K562 (cell line): Measurements from ENCODE around the gene DHX57. TPM values are rescaled to one million over a fixed set of nuclear protein-coding genes. Genes with fewer than 3 reads are reported as not detected.

Source experiments
- ATAC-seq: fragments of 200-7000 bp; cut with Tn5 transposase; 3 replicates; pipeline ENCODE4 v1.9.1; 2020; ENCODE audit warnings: moderate library complexity
- BruUV-seq: library from RNA; stranded (reverse); fragments of 400-500 nt; replicated peaks from 2 replicates; lab custom pipeline; 2021; lab: Mats Ljungman, UMichigan
- CTCF ChIA-PET: fragments of 300-600 bp; formaldehyde crosslinking; extraction: SDS; loops from one replicate; lab custom pipeline; 2021; ENCODE audit warnings: low intra/inter-chr PET ratio; lab: Yijun Ruan, JAX
- POLR2A ChIA-PET: fragments of 300-600, 350-650 bp; sonication (Branson Sonifier 250); formaldehyde crosslinking; extraction: SDS; loops from one replicate; lab custom pipeline; 2021; ENCODE audit warnings: antibody characterized with exemption, inconsistent platforms; lab: Yijun Ruan, JAX
- DNase-seq, 4 experiments: peaks; one replicate each; pipeline versions ENCODE4 v3.0.0 to v3.0.0-alpha.2; 2011 to 2018; ENCODE audit warnings: low spot score in 3 of 4, mixed read lengths in 3 of 4; ENCODE audit errors: extremely low read depth in 1 of 4
- FAIRE-seq: peaks from 2 replicates; lab custom pipeline; 2011; peaks lifted over from hg19 to GRCh38; lab: Jason Lieb, UNC
- H2AFZ ChIP-seq: 2 replicates; pipeline ENCODE4 v1.6.0; 2011; ENCODE audit warnings: low read depth, low read length, control low read depth, inconsistent platforms
- H3K27ac ChIP-seq: fragments of 200-600 bp; 3 replicates; pipeline ENCODE4 v1.8.0; 2011; ENCODE audit warnings: low read depth, mild to moderate bottlenecking, control low read depth, inconsistent platforms, low read length, moderate library complexity, mixed read lengths; ENCODE audit errors: extremely low read depth
- H3K27me3 ChIP-seq, 2 experiments: fragments of 300-600 bp in 1 of 2; 2 replicates in 1 of 2; 3 replicates in 1 of 2; pipeline versions ENCODE4 v1.6.0 to v1.8.0; 2011; ENCODE audit warnings: inconsistent platforms in 2 of 2, low read length in 2 of 2, mild to moderate bottlenecking in 1 of 2, mixed read lengths in 1 of 2, moderate library complexity in 1 of 2; ENCODE audit not compliant: control insufficient read depth in 2 of 2, insufficient read depth in 2 of 2
- H3K36me3 ChIP-seq: fragments of 300-600 bp; 3 replicates; pipeline ENCODE4 v1.8.0; 2011; ENCODE audit warnings: mild to moderate bottlenecking, low read length, inconsistent platforms; ENCODE audit not compliant: control insufficient read depth, insufficient read depth
- H3K4me1 ChIP-seq, 2 experiments: fragments of 200-600 bp in 1 of 2; replicated peaks in 1 of 2; 2 replicates in 1 of 2; 3 replicates in 1 of 2; pipeline versions ENCODE4 v1.5.1 to v1.8.0; 2011; ENCODE audit warnings: inconsistent platforms in 2 of 2, low read length in 2 of 2, mild to moderate bottlenecking in 1 of 2, mixed read lengths in 1 of 2, moderate library complexity in 1 of 2; ENCODE audit not compliant: control insufficient read depth in 2 of 2, insufficient read depth in 2 of 2
- H3K4me2 ChIP-seq: 2 replicates; pipeline ENCODE4 v1.6.1; 2011; ENCODE audit warnings: low read length, control low read depth, inconsistent platforms, mixed read lengths; ENCODE audit not compliant: insufficient read depth
- H3K4me3 ChIP-seq: fragments of 200-600 bp; sonication (generic), shearing (Covaris generic); 2 replicates; pipeline ENCODE4 v1.5.1; 2016; ENCODE audit warnings: control low read depth, inconsistent platforms
- H3K79me2 ChIP-seq: fragments of 200-600 bp; 3 replicates; pipeline ENCODE4 v1.8.0; 2011; ENCODE audit warnings: low read length, inconsistent platforms; ENCODE audit not compliant: control insufficient read depth, insufficient read depth
- H3K9ac ChIP-seq, 2 experiments: 2 replicates each; pipeline versions ENCODE4 v1.6.0 to v1.6.1; 2011; ENCODE audit warnings: low read depth in 2 of 2, low read length in 2 of 2, control low read depth in 1 of 2, inconsistent platforms in 1 of 2, mild to moderate bottlenecking in 1 of 2, mixed read lengths in 1 of 2; ENCODE audit not compliant: insufficient read depth in 1 of 2
- H3K9me1 ChIP-seq: one replicate; pipeline ENCODE4 v1.6.0; 2011; ENCODE audit warnings: inconsistent platforms, mild to moderate bottlenecking, low read length, moderate library complexity; ENCODE audit not compliant: control insufficient read depth, insufficient read depth
- H3K9me3 ChIP-seq: replicated peaks from 2 replicates; pipeline ENCODE4 v1.5.1; 2011; ENCODE audit warnings: low read depth, low read length, inconsistent platforms; ENCODE audit not compliant: control insufficient read depth, insufficient read depth
- H4K20me1 ChIP-seq: replicated peaks from 2 replicates; pipeline ENCODE4 v1.6.1; 2011; ENCODE audit warnings: low read length, inconsistent platforms, mixed read lengths; ENCODE audit not compliant: control insufficient read depth, insufficient read depth
- ATF1 ChIP-seq, 2 experiments: fragments of 450-650 bp in 1 of 2; IDR thresholded peaks; 2 replicates each; pipeline ENCODE4 v1.6.1; 2016; ENCODE audit warnings: missing compliant biosample characterization in 1 of 2, missing genetic modification characterization in 1 of 2
- FOSL1 ChIP-seq: fragments of 200-800 bp; sonication (Bioruptor generic); conservative IDR thresholded peaks from 2 replicates; pipeline ENCODE4 v1.6.1; 2016; ENCODE audit warnings: missing genetic modification characterization, missing compliant biosample characterization
- FOXM1 ChIP-seq, 2 experiments: fragments of 450-650 bp in 1 of 2; sonication (generic) in 1 of 2; formaldehyde crosslinking in 1 of 2; IDR thresholded peaks; 2 replicates each; pipeline versions ENCODE4 v1.6.1 to v1.9.0; 2017 to 2022; ENCODE audit warnings: low read depth in 2 of 2, mild to moderate bottlenecking in 2 of 2, missing genetic modification reagents in 1 of 2, moderate library complexity in 1 of 2
- HEY1 ChIP-seq: fragments of 250-450 bp; sonication (Bioruptor Pico); IDR thresholded peaks from 2 replicates; pipeline ENCODE4 v1.5.0; 2020; ENCODE audit warnings: mild to moderate bottlenecking, moderate library complexity, borderline replicate concordance
- ID3 ChIP-seq, 2 experiments: fragments of 250-450 bp in 1 of 2; fragments of 450-650 bp in 1 of 2; sonication (Bioruptor Pico) in 1 of 2; IDR thresholded peaks; 2 replicates each; pipeline versions ENCODE4 v1.6.1 to v1.8.0; 2016 to 2021; ENCODE audit warnings: mild to moderate bottlenecking in 2 of 2, moderate library complexity in 2 of 2, missing compliant biosample characterization in 1 of 2, missing genetic modification characterization in 1 of 2
- IRF1 ChIP-seq: sonication (generic); formaldehyde crosslinking; IDR thresholded peaks from 2 replicates; pipeline ENCODE4 v1.8.0; 2022; ENCODE audit warnings: missing genetic modification reagents, mild to moderate bottlenecking, borderline replicate concordance
- JUND ChIP-seq, 2 experiments: IDR thresholded peaks; 2 replicates in 1 of 2; 3 replicates in 1 of 2; pipeline ENCODE4 v1.6.1; 2011; ENCODE audit warnings: borderline replicate concordance in 2 of 2, low read depth in 2 of 2, low read length in 2 of 2, improper control_type of control experiment in 1 of 2, missing biosample characterization in 1 of 2, missing genetic modification characterization in 1 of 2, missing genetic modification reagents in 1 of 2
- KLF10 ChIP-seq: fragments of 250-450 bp; sonication (Bioruptor Pico); IDR thresholded peaks from 2 replicates; pipeline ENCODE4 v1.6.1; 2021; ENCODE audit warnings: matching md5 sums
- MBD2 ChIP-seq: sonication (generic); IDR thresholded peaks from 2 replicates; pipeline ENCODE4 v1.6.1; 2016; ENCODE audit warnings: low read depth, borderline replicate concordance
- MCM7 ChIP-seq, 2 experiments: fragments of 450-650 bp; IDR thresholded peaks; 2 replicates each; pipeline ENCODE4 v1.6.1; 2016 to 2018
- MTA2 ChIP-seq: fragments of 450-650 bp; IDR thresholded peaks from 2 replicates; pipeline ENCODE4 v1.6.1; 2016; ENCODE audit warnings: low read depth
- NR1H2 ChIP-seq: sonication (generic); formaldehyde crosslinking; IDR thresholded peaks from 2 replicates; pipeline ENCODE4 v1.4.0; 2020; ENCODE audit warnings: mild to moderate bottlenecking, missing genetic modification reagents
- PHF8 ChIP-seq: fragments of 200-600 bp; sonication (generic); IDR thresholded peaks from 2 replicates; pipeline ENCODE4 v1.6.1; 2012; ENCODE audit warnings: mixed run types, mild to moderate bottlenecking, inconsistent platforms, low read length, moderate library complexity, borderline replicate concordance
- SETDB1 ChIP-seq: IDR thresholded peaks from one replicate; pipeline ENCODE4 v1.6.1; 2012; ENCODE audit warnings: low read length, control low read depth, inconsistent platforms
- TGIF2 ChIP-seq: sonication (generic); formaldehyde crosslinking; IDR thresholded peaks from 2 replicates; pipeline ENCODE4 v1.8.1; 2022; ENCODE audit warnings: mild to moderate bottlenecking, missing genetic modification reagents, moderate library complexity
- ZNF609 ChIP-seq: sonication (generic); formaldehyde crosslinking; IDR thresholded peaks from 2 replicates; pipeline ENCODE4 v1.8.1; 2023; ENCODE audit warnings: missing genetic modification reagents, mild to moderate bottlenecking, borderline replicate concordance
- WGBS: fragments of 100-300 bp; shearing (Covaris generic); methylation state at CpG from one replicate; pipeline ENCODE4 v1.1.6; 2016; ENCODE audit warnings: low coverage, mixed read lengths; ENCODE audit not compliant: insufficient coverage; ENCODE audit errors: missing lambda C conversion rate; 5-methylcytosine and 5-hydroxymethylcytosine counted together
- in situ Hi-C: fragments of 300-500 bp; cut with MboI; formaldehyde crosslinking; loops from 4 replicates; pipeline ENCODE4 v1.15.0; 2018; ENCODE audit warnings: inconsistent platforms, mixed read lengths
- intact Hi-C: fragments of 100-400 bp; cut with micrococcal nuclease; formaldehyde crosslinking; loops from 2 replicates; pipeline ENCODE4 v1.14.2; 2022
- polyA plus RNA-seq, 8 experiments: library from polyadenylated mRNA; depleted of rRNA in 4 of 8; stranded (reverse) in 5 of 8; unstranded in 3 of 8; fragments of >200 nt; fragmentation: Nextera tagmentation in 2 of 8; fragmentation: Illumina TruSeq in 1 of 8; extraction: Ambion mirVana in 2 of 8; extraction: Trizol in 1 of 8; gene quantifications; 2 replicates each; pipeline versions ENCODE4 v1.2.1 to v1.2.3, GENCODE V29; 2011 to 2014; ENCODE audit warnings: inconsistent platforms in 1 of 8, missing spikeins in 1 of 8
- total RNA-seq, 7 experiments: library from RNA; depleted of rRNA in 6 of 7; stranded (reverse); fragments of >200 nt in 6 of 7; fragmentation: Illumina TruSeq in 2 of 7; extraction: Trizol in 2 of 7; gene quantifications; 2 replicates each; pipeline versions ENCODE4 v1.2.1 to v1.2.3, GENCODE V29; 2011 to 2021; ENCODE audit warnings: low replicate concordance in 1 of 7

The DHX57 gene
- total and polyA plus RNA-seq, 9 of the 15 experiments (the other 6 are each of a cell fraction or from before 2014, with no cell fraction given) = 7.4 to 23.6 (median 17.9) TPM

GRCh38 chr2:38911191-38911590 lies 35.5 kb upstream of the DHX57 start:
- Histone ChIP-seq H2AFZ (peak overlapping the region; percentile 16), H3K9me1 (no peaks in the 10 kb centered on the region), H3K79me2 (no peaks in the 10 kb centered on the region), H3K36me3 (no peaks in the 10 kb centered on the region), H3K27me3 (no peaks in the 10 kb centered on the region), H3K9ac (no peak overlapping the region), H3K4me1 (no peaks in the 10 kb centered on the region), H4K20me1 (no peaks in the 10 kb centered on the region), H3K9me3 (no peaks in the 10 kb centered on the region), H3K27ac (no peak overlapping the region), H3K4me3 (no peak overlapping the region), H3K4me2 (no peak overlapping the region)
- ChIA-PET POLR2A (interaction anchor here (1.1 to 1.3 kb wide), 2 partner anchors 8 to 15 kb away, joined by 3 to 4 read pairs; no protein-coding TSS in a partner anchor), CTCF (no interaction called here)
- BruUV-seq = no TSS peak
- ATAC-seq (no peak), FAIRE-seq (no peak), DNase-seq (no peak)
- WGBS = 36% methylated on average over 1 of the region's 1 CpG
- intact Hi-C loops = loop anchor here (5.0 kb wide), 1 partner anchor 64 kb away; no protein-coding TSS in a partner anchor
- in situ Hi-C loops = no loop called here
- TF ChIP-seq ATF1 (CRISPR knock-in tag; IDR thresholded peaks at IDR 0.05) (no peak), ATF1 (tag; IDR thresholded peaks at IDR 0.05) (no peak), MCM7 (IDR thresholded peaks at IDR 0.05) (no peak), MTA2 (no peak), ID3 (CRISPR knock-in tag; IDR thresholded peaks at IDR 0.05) (no peak), ID3 (tag; IDR thresholded peaks at IDR 0.05) (no peak), MBD2 (no peak), FOXM1 (IDR thresholded peaks at IDR 0.05; ENCODE audit: low read depth) (no peak), FOXM1 (CRISPR knock-in tag; IDR thresholded peaks at IDR 0.05; ENCODE audit: low read depth) (no peak), SETDB1 (no peak), FOSL1 (tag) (no peak), JUND (IDR thresholded peaks at IDR 0.05; ENCODE audit: borderline replicate concordance, low read depth, low read length) (no peak), JUND (tag; IDR thresholded peaks at IDR 0.05; ENCODE audit: borderline replicate concordance, low read depth, low read length) (no peak), ZNF609 (CRISPR knock-in tag) (no peak), KLF10 (CRISPR knock-in tag) (no peak), IRF1 (no peak), HEY1 (CRISPR knock-in tag) (no peak), PHF8 (no peak), NR1H2 (CRISPR knock-in tag) (no peak), TGIF2 (CRISPR knock-in tag) (no peak)
